H9 (cell line): Measurements from ENCODE around the gene ZNF212. TPM values are rescaled to one million over a fixed set of nuclear protein-coding genes. Genes with fewer than 3 reads are reported as not detected.

Source experiments
- DNase-seq: peaks from one replicate; pipeline ENCODE4 v3.0.0-alpha.2; 2017
- H2AFZ ChIP-seq: one replicate; pipeline ENCODE4 v1.6.1; 2013; ENCODE audit warnings: mild to moderate bottlenecking, low read length, control low read depth, moderate library complexity
- H2AK5ac ChIP-seq: 2 replicates; pipeline ENCODE4 v1.6.1; 2013; ENCODE audit warnings: low read length, control low read depth, mixed read lengths; ENCODE audit not compliant: insufficient read length
- H2BK120ac ChIP-seq: one replicate; pipeline ENCODE4 v1.6.1; 2013; ENCODE audit warnings: low read depth, mild to moderate bottlenecking, low read length, control low read depth, inconsistent platforms; ENCODE audit not compliant: poor library complexity, severe bottlenecking
- H2BK12ac ChIP-seq: 2 replicates; pipeline ENCODE4 v1.6.1; 2013; ENCODE audit warnings: low read length, control low read depth, mixed read lengths, low read depth; ENCODE audit not compliant: insufficient read length
- H2BK15ac ChIP-seq: 2 replicates; pipeline ENCODE4 v1.6.1; 2013; ENCODE audit warnings: low read depth, low read length, control low read depth
- H2BK20ac ChIP-seq: one replicate; pipeline ENCODE4 v1.6.1; 2013; ENCODE audit warnings: low read depth, mild to moderate bottlenecking, low read length, control low read depth, inconsistent platforms; ENCODE audit not compliant: poor library complexity, severe bottlenecking
- H2BK5ac ChIP-seq: 2 replicates; pipeline ENCODE4 v1.6.1; 2013; ENCODE audit warnings: low read length, control low read depth, mixed read lengths; ENCODE audit not compliant: insufficient read length
- H3K14ac ChIP-seq: 2 replicates; pipeline ENCODE4 v1.6.1; 2013; ENCODE audit warnings: low read length, control low read depth; ENCODE audit not compliant: insufficient read depth
- H3K18ac ChIP-seq: 2 replicates; pipeline ENCODE4 v1.6.1; 2013; ENCODE audit warnings: low read depth, mild to moderate bottlenecking, mixed read lengths, low read length, control low read depth; ENCODE audit not compliant: insufficient read length
- H3K23ac ChIP-seq: 2 replicates; pipeline ENCODE4 v1.6.1; 2013; ENCODE audit warnings: low read length, control low read depth, mixed read lengths, low read depth; ENCODE audit not compliant: insufficient read length
- H3K23me2 ChIP-seq: 2 replicates; pipeline ENCODE4 v1.6.1; 2013; ENCODE audit warnings: low read depth, mild to moderate bottlenecking, mixed read lengths, low read length, control low read depth; ENCODE audit not compliant: insufficient read length, poor library complexity, severe bottlenecking
- H3K27ac ChIP-seq: 2 replicates; pipeline ENCODE4 v1.5.1; 2013; ENCODE audit warnings: low read length, control low read depth, mixed read lengths, low read depth; ENCODE audit not compliant: insufficient read length
- H3K27me3 ChIP-seq: 2 replicates; pipeline ENCODE4 v1.6.1; 2013; ENCODE audit warnings: low read length, control low read depth, inconsistent platforms; ENCODE audit not compliant: insufficient read depth
- H3K4ac ChIP-seq: 2 replicates; pipeline ENCODE4 v1.6.1; 2013; ENCODE audit warnings: low read depth, mild to moderate bottlenecking, control low read depth, inconsistent platforms, low read length, moderate library complexity
- H3K4me1 ChIP-seq: 2 replicates; pipeline ENCODE4 v1.6.1; 2013; ENCODE audit warnings: low read length, control low read depth, inconsistent platforms; ENCODE audit not compliant: insufficient read depth
- H3K4me2 ChIP-seq: 2 replicates; pipeline ENCODE4 v1.6.1; 2013; ENCODE audit warnings: low read length, control low read depth, mixed read lengths; ENCODE audit not compliant: insufficient read length, insufficient read depth
- H3K56ac ChIP-seq: 2 replicates; pipeline ENCODE4 v1.6.1; 2013; ENCODE audit warnings: low read depth, mild to moderate bottlenecking, mixed read lengths, low read length, control low read depth; ENCODE audit not compliant: insufficient read length
- H3K79me1 ChIP-seq: 2 replicates; pipeline ENCODE4 v1.6.1; 2013; ENCODE audit warnings: low read depth, mild to moderate bottlenecking, moderate library complexity, low read length, control low read depth, inconsistent platforms; ENCODE audit not compliant: insufficient read depth, poor library complexity, severe bottlenecking
- H3K79me2 ChIP-seq: 2 replicates; pipeline ENCODE4 v1.6.1; 2013; ENCODE audit warnings: low read length, control low read depth, inconsistent platforms; ENCODE audit not compliant: insufficient read depth
- H3K9ac ChIP-seq: 2 replicates; pipeline ENCODE4 v1.6.1; 2013; ENCODE audit warnings: low read length, control low read depth, mixed read lengths; ENCODE audit not compliant: insufficient read length; ENCODE audit errors: extremely low read depth
- H3K9me3 ChIP-seq: one replicate; pipeline ENCODE4 v1.6.1; 2013; ENCODE audit warnings: low read depth, low read length, inconsistent platforms; ENCODE audit not compliant: control insufficient read depth
- H3T11ph ChIP-seq: one replicate; pipeline ENCODE4 v1.6.1; 2013; ENCODE audit warnings: mild to moderate bottlenecking, low read length, control low read depth, inconsistent platforms
- H4K20me1 ChIP-seq: one replicate; pipeline ENCODE4 v1.6.1; 2013; ENCODE audit not compliant: control insufficient read depth, insufficient read length, insufficient read depth
- H4K5ac ChIP-seq: 2 replicates; pipeline ENCODE4 v1.6.1; 2013; ENCODE audit warnings: low read depth, mild to moderate bottlenecking, mixed read lengths, low read length, control low read depth; ENCODE audit not compliant: insufficient read length
- H4K8ac ChIP-seq: replicated peaks from 2 replicates; pipeline ENCODE4 v1.6.1; 2013; ENCODE audit warnings: low read length, control low read depth, mixed read lengths, low read depth; ENCODE audit not compliant: insufficient read length
- H4K91ac ChIP-seq: 2 replicates; pipeline ENCODE4 v1.6.1; 2013; ENCODE audit warnings: low read depth, mild to moderate bottlenecking, moderate library complexity, mixed read lengths, low read length, control low read depth; ENCODE audit not compliant: insufficient read length
- H3K27ac Mint-ChIP-seq, 3 experiments: 2 replicates in 2 of 3; 3 replicates in 1 of 3; pipeline ENCODE4 v1.8.0; 2020 to 2021; ENCODE audit warnings: mixed read lengths in 3 of 3, mild to moderate bottlenecking in 1 of 3, moderate library complexity in 1 of 3
- H3K27me3 Mint-ChIP-seq: 2 replicates; pipeline ENCODE4 v1.8.0; 2021; ENCODE audit warnings: low read depth, mild to moderate bottlenecking, moderate library complexity, mixed read lengths
- H3K36me3 Mint-ChIP-seq, 3 experiments: 2 replicates in 2 of 3; 3 replicates in 1 of 3; pipeline ENCODE4 v1.8.0; 2020 to 2021; ENCODE audit warnings: low read depth in 3 of 3, mixed read lengths in 3 of 3; ENCODE audit not compliant: insufficient read depth in 1 of 3
- H3K4me1 Mint-ChIP-seq, 2 experiments: 2 replicates each; pipeline ENCODE4 v1.8.0; 2020; ENCODE audit warnings: mixed read lengths in 2 of 2
- H3K4me3 Mint-ChIP-seq, 2 experiments: 2 replicates in 1 of 2; 3 replicates in 1 of 2; pipeline ENCODE4 v1.8.0; 2020 to 2021; ENCODE audit warnings: mild to moderate bottlenecking in 2 of 2, mixed read lengths in 2 of 2, moderate library complexity in 1 of 2
- H3K9me3 Mint-ChIP-seq, 2 experiments: 2 replicates in 1 of 2; 3 replicates in 1 of 2; pipeline ENCODE4 v1.8.0; 2020; ENCODE audit warnings: mild to moderate bottlenecking in 2 of 2, mixed read lengths in 2 of 2, moderate library complexity in 1 of 2
- WGBS: extraction: QIAGEN DNeasy Blood & Tissue Kit; methylation state at CpG from one replicate; pipeline ENCODE4 v1.1.7; 2013; ENCODE audit warnings: missing lambda C conversion rate, low lambda C conversion rate, mixed read lengths; ENCODE audit not compliant: insufficient read length; ENCODE audit errors: extremely low coverage; 5-methylcytosine and 5-hydroxymethylcytosine counted together
- total RNA-seq: library from RNA; stranded (reverse); gene quantifications from 2 replicates; pipeline ENCODE4 v1.2.1, GENCODE V29; 2021
- TF ChIP-seq, protein P1 (sequence below): fragments of 200-600 bp; sonication (generic); conservative IDR thresholded peaks from 3 replicates; pipeline ENCODE4 v1.8.0; 2021; ENCODE audit warnings: antibody characterized with exemption, mild to moderate bottlenecking

The ZNF212 gene
- total RNA-seq, 1 experiment from 2014 or later, result 21.1 TPM

DNA sequence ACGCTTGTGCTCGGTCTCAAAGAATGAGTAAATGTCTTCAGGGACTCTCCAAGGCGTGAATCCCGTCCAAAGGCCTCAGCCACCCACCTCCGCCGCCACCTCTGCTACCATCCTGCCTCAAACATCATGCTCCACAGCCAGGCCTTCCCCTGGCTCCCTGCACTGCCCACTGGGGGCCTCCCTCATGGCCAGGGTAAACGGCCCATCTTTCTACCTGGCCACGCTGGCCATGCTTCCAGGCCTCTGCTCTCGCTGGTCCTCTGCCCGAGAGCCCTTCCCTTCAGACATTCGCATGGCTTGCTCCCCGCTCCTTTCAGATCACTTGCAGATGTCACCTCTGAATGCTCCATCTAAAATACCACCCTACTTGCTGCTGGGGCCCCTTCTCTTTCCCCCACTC, 62.8 kb downstream of the ZNF212 start:
- Histone ChIP-seq H3K14ac (no peak overlapping the region), H2BK15ac (no peak overlapping the region; the same call in 1 of the 2 replicates), H2AFZ (no peak overlapping the region), H4K91ac (no peak overlapping the region), H2BK5ac (no peak overlapping the region), H4K8ac (no peak overlapping the region), H2BK12ac (no peak overlapping the region), H3K23me2 (no peaks in the 10 kb centered on the region), H3K9me3 (peaks cover 11% of the 10 kb centered on the region), H2AK5ac (no peak overlapping the region), H3K4me1 (peaks cover 3% of the 10 kb centered on the region; the same call in 1 of the 2 replicates), H4K5ac (no peak overlapping the region), H3K27ac (no peak overlapping the region), H3K79me1 (no peaks in the 10 kb centered on the region), H3K56ac (no peak overlapping the region), H3T11ph (no peak overlapping the region), H3K4me2 (no peak overlapping the region), H2BK120ac (no peak overlapping the region), H3K27me3 (no peaks in the 10 kb centered on the region), H3K18ac (no peak overlapping the region), H3K9ac (no peak overlapping the region), H3K23ac (no peak overlapping the region), H2BK20ac (no peak overlapping the region), H4K20me1 (no peaks in the 10 kb centered on the region), H3K4ac (no peak overlapping the region), H3K79me2 (no peaks in the 10 kb centered on the region)
- no peak for DNase-seq
- TF ChIP-seq, protein P1, sequence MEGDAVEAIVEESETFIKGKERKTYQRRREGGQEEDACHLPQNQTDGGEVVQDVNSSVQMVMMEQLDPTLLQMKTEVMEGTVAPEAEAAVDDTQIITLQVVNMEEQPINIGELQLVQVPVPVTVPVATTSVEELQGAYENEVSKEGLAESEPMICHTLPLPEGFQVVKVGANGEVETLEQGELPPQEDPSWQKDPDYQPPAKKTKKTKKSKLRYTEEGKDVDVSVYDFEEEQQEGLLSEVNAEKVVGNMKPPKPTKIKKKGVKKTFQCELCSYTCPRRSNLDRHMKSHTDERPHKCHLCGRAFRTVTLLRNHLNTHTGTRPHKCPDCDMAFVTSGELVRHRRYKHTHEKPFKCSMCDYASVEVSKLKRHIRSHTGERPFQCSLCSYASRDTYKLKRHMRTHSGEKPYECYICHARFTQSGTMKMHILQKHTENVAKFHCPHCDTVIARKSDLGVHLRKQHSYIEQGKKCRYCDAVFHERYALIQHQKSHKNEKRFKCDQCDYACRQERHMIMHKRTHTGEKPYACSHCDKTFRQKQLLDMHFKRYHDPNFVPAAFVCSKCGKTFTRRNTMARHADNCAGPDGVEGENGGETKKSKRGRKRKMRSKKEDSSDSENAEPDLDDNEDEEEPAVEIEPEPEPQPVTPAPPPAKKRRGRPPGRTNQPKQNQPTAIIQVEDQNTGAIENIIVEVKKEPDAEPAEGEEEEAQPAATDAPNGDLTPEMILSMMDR, result no peak
- Mint-ChIP-seq H3K9me3 (peaks cover 6 to 11% of the 10 kb centered on the region in 2 experiments; a peak in 4 of 5 replicates), H3K4me1 (peaks cover 11 to 12% of the 10 kb centered on the region in 2 experiments), H3K36me3 (no peaks in the 10 kb centered on the region; a peak in 2 of 7 replicates), H3K27ac (no peak overlapping the region), H3K27me3 (peaks cover 6% of the 10 kb centered on the region), H3K4me3 (no peak overlapping the region)
- WGBS, result no CpG with 5 or more reads among the region's 12 CpGs
